ENCODE results near the gene WDR89. TPM values are rescaled to one million over a fixed set of nuclear protein-coding genes. Genes with fewer than 3 reads are reported as not detected.

The WDR89 gene
- total RNA-seq, 4 donors from 2014 or later, result 3.5 to 7.4 (median 5.8) TPM

DNA sequence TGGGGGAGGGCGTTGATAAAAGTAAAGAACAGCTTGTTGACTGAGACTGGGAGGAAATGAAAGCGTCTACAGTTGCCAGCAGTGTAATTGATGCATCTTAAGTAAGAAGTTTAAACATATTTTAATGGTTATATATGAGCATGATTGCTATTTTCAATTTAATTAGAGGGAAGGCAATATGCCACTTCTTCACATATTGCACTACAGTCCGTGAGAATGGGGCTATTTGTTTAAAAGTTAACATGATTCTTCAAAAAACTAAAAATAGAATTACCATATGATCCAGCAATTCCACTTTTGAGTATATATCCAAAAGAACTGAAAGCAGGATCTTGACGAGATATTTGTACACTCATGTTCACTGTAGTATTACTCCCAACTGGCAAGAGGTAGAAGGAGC is 60.2 kb downstream of the WDR89 start:
- no peaks in the 10 kb centered on the region for H3K36me3 ChIP-seq
- DNase-seq, result no peak
- TF ChIP-seq POLR2A (IDR thresholded peaks at IDR 0.05) (no peak), CTCF (IDR thresholded peaks at IDR 0.05) (no peak)
- H3K4me1 ChIP-seq, result no peaks in the 10 kb centered on the region
- no peak overlapping the region for H3K4me3 ChIP-seq
- intact Hi-C loops (cut with DNase I), result no loop called here
- WGBS, 2 donors, result 43 to 57% methylated on average over 4 of the region's 4 CpGs
- no peaks in the 10 kb centered on the region for H3K27me3 ChIP-seq
- no peak overlapping the region for H3K27ac ChIP-seq
- H3K9me3 ChIP-seq, result no peaks in the 10 kb centered on the region

- Histone ChIP-seq H3K36me3 (no peaks in the 10 kb centered on the region), H3K27me3 (peaks cover 0 to 4% (median 0%) of the 10 kb centered on the region in 4 donors), H3K9me3 (no peaks in the 10 kb centered on the region), H3K27ac (no peak overlapping the region), H3K4me3 (no peak overlapping the region), H3K4me1 (no peaks in the 10 kb centered on the region)
- 50 to 88% methylated on average over 1 of the region's 1 CpG for WGBS, 2 donors
- no peak for DNase-seq
- intact Hi-C loops (cut with DNase I), result no loop called here
- TF ChIP-seq CTCF (IDR thresholded peaks at IDR 0.05) (no peak), POLR2A (IDR thresholded peaks at IDR 0.05) (no peak)
Measured at GRCh38 chr14:63578300-63578699, 63.4 kb downstream of the WDR89 start.

- Histone ChIP-seq H3K9me3 (no peaks in the 10 kb centered on the region), H3K27me3 (peaks cover 0 to 4% (median 0%) of the 10 kb centered on the region in 4 donors), H3K36me3 (no peaks in the 10 kb centered on the region), H3K4me1 (no peaks in the 10 kb centered on the region), H3K27ac (no peak overlapping the region), H3K4me3 (no peak overlapping the region)
- intact Hi-C loops (cut with DNase I), result no loop called here
- no peak for TF ChIP-seq CTCF (IDR thresholded peaks at IDR 0.05)
- no peak for TF ChIP-seq POLR2A (IDR thresholded peaks at IDR 0.05)
- 51 to 52% methylated on average over 4 of the region's 4 CpGs for WGBS, 2 donors
- DNase-seq, result no peak
Measured at GRCh38 chr14:63573581-63573980, 68.1 kb downstream of the WDR89 start.

GRCh38 chr14:63565448-63565847 is 76.2 kb downstream of the WDR89 start:
- 58 to 81% methylated on average over 3 of the region's 3 CpGs for WGBS, 2 donors
- TF ChIP-seq CTCF (IDR thresholded peaks at IDR 0.05), result no peak
- TF ChIP-seq POLR2A (IDR thresholded peaks at IDR 0.05), result no peak
- no peaks in the 10 kb centered on the region for H3K4me1 ChIP-seq
- intact Hi-C loops (cut with DNase I), result no loop called here
- DNase-seq, result no peak
- no peaks in the 10 kb centered on the region for H3K27me3 ChIP-seq
- H3K9me3 ChIP-seq, result peaks cover 0 to under 1% (median 0%) of the 10 kb centered on the region in 3 donors
- no peak overlapping the region for H3K4me3 ChIP-seq
- H3K27ac ChIP-seq, result no peak overlapping the region
- no peaks in the 10 kb centered on the region for H3K36me3 ChIP-seq

GRCh38 chr14:63564318-63564717 is 77.4 kb downstream of the WDR89 start:
- 20% methylated on average over 1 of the region's 1 CpG; no CpG with 5 or more reads in 1 of the 2 donors for WGBS, 2 donors
- H3K27ac ChIP-seq, result no peak overlapping the region
- TF ChIP-seq CTCF (IDR thresholded peaks at IDR 0.05), result no peak
- TF ChIP-seq POLR2A (IDR thresholded peaks at IDR 0.05), result no peak
- no peaks in the 10 kb centered on the region for H3K4me1 ChIP-seq
- no peaks in the 10 kb centered on the region for H3K36me3 ChIP-seq
- intact Hi-C loops (cut with DNase I), result no loop called here
- no peaks in the 10 kb centered on the region for H3K27me3 ChIP-seq
- H3K4me3 ChIP-seq, result no peak overlapping the region
- peaks cover 0 to 6% (median 0%) of the 10 kb centered on the region in 3 donors for H3K9me3 ChIP-seq
- no peak for DNase-seq
